HG02884 (cell line): ENCODE measurements around the gene PAPSS2.

Experiments used
- ATAC-seq: cut with Tn5 transposase; IDR thresholded peaks from one replicate; pipeline ENCODE4 v1.9.1; 2021; ENCODE audit warnings: mild to moderate bottlenecking, moderate library complexity; ENCODE audit not compliant: unreplicated experiment

PAPSS2 gene

GRCh38 chr10:87669752-87670151 lies 10.1 kb downstream of the PAPSS2 start:
- ATAC-seq = no peak

GRCh38 chr10:87670586-87670985 lies 10.9 kb downstream of the PAPSS2 start:
- no peak for ATAC-seq

GRCh38 chr10:87671139-87671815 lies 11.6 kb downstream of the PAPSS2 start:
- no peak for ATAC-seq

- no peak for ATAC-seq
These were observed 12.9 kb downstream of the PAPSS2 start for GRCh38 chr10:87672551-87672950.

- ATAC-seq = no peak
These were observed 15.3 kb downstream of the PAPSS2 start for GRCh38 chr10:87674943-87675342.

- no peak for ATAC-seq
These were observed 16.0 kb downstream of the PAPSS2 start for GRCh38 chr10:87675396-87676376.

- no peak for ATAC-seq
These were observed 17.9 kb downstream of the PAPSS2 start for GRCh38 chr10:87677595-87677994.

GRCh38 chr10:87678302-87678701 lies 18.6 kb downstream of the PAPSS2 start:
- no peak for ATAC-seq

- no peak for ATAC-seq
These were observed 23.7 kb downstream of the PAPSS2 start for GRCh38 chr10:87683356-87683755.

- ATAC-seq = no peak
These were observed 24.4 kb downstream of the PAPSS2 start for GRCh38 chr10:87684001-87684638.

GRCh38 chr10:87685832-87686574 lies 26.3 kb downstream of the PAPSS2 start:
- no peak for ATAC-seq

GRCh38 chr10:87691506-87692070 lies 31.9 kb downstream of the PAPSS2 start:
- ATAC-seq = no peak

GRCh38 chr10:87692956-87693484 lies 33.3 kb downstream of the PAPSS2 start:
- no peak for ATAC-seq

- ATAC-seq = no peak
These were observed 34.5 kb downstream of the PAPSS2 start for GRCh38 chr10:87694011-87694794.

GRCh38 chr10:87695074-87695473 lies 35.4 kb downstream of the PAPSS2 start:
- ATAC-seq = no peak

- no peak for ATAC-seq
These were observed 37.5 kb downstream of the PAPSS2 start for GRCh38 chr10:87696922-87697745.

- ATAC-seq = no peak
These were observed 40.5 kb downstream of the PAPSS2 start for GRCh38 chr10:87700031-87700796.
